Trophoblast cell (in vitro differentiated cells and primary cell): ENCODE data around the gene FRMD5.
"Not testable (repeated sequence)": the region's sequence is repeated elsewhere in the genome, so short reads cannot be mapped to it uniquely, and the experiment has no call there.

Experiments used
- DNase-seq, 2 donors: peaks; one replicate each; pipeline ENCODE4 v3.0.0-alpha.2; 2016
- H2AFZ ChIP-seq: 2 replicates; pipeline ENCODE4 v1.6.1; 2013; ENCODE audit warnings: low read length, moderate library complexity, mild to moderate bottlenecking; ENCODE audit not compliant: insufficient read depth, poor library complexity
- H2AK5ac ChIP-seq: 2 replicates; pipeline ENCODE4 v1.6.1; 2013; ENCODE audit warnings: mild to moderate bottlenecking, low read length
- H2BK120ac ChIP-seq: 2 replicates; pipeline ENCODE4 v1.6.1; 2013; ENCODE audit warnings: low read length, mild to moderate bottlenecking, moderate library complexity; ENCODE audit not compliant: insufficient read depth, poor library complexity
- H2BK12ac ChIP-seq: 2 replicates; pipeline ENCODE4 v1.6.1; 2013; ENCODE audit warnings: mild to moderate bottlenecking, low read length, moderate library complexity
- H2BK5ac ChIP-seq: 2 replicates; pipeline ENCODE4 v1.6.1; 2013; ENCODE audit warnings: low read length, low read depth, moderate library complexity, mild to moderate bottlenecking; ENCODE audit not compliant: poor library complexity
- H3K14ac ChIP-seq: 2 replicates; pipeline ENCODE4 v1.6.1; 2013; ENCODE audit warnings: mild to moderate bottlenecking, low read length
- H3K18ac ChIP-seq: 2 replicates; pipeline ENCODE4 v1.6.1; 2013; ENCODE audit warnings: mild to moderate bottlenecking, low read length
- H3K23ac ChIP-seq: 2 replicates; pipeline ENCODE4 v1.6.1; 2013; ENCODE audit warnings: low read length
- H3K27ac ChIP-seq: 2 replicates; pipeline ENCODE4 v1.5.1; 2013; ENCODE audit warnings: low read depth, mild to moderate bottlenecking, inconsistent platforms, low read length, moderate library complexity
- H3K27me3 ChIP-seq: 2 replicates; pipeline ENCODE4 v1.6.1; 2013; ENCODE audit warnings: inconsistent platforms, mild to moderate bottlenecking, low read length, moderate library complexity; ENCODE audit not compliant: insufficient read depth
- H3K36me3 ChIP-seq, 2 experiments: 1 replicate in 1 of 2; 2 replicates in 1 of 2; pipeline ENCODE4 v1.6.1; 2013; ENCODE audit warnings: low read length in 2 of 2, mild to moderate bottlenecking in 2 of 2, moderate library complexity in 1 of 2; ENCODE audit not compliant: insufficient read depth in 2 of 2, control insufficient read depth in 1 of 2
- H3K4ac ChIP-seq: 2 replicates; pipeline ENCODE4 v1.6.1; 2013; ENCODE audit warnings: low read depth, mild to moderate bottlenecking, low read length, moderate library complexity
- H3K4me1 ChIP-seq, 2 experiments: 1 replicate in 1 of 2; 2 replicates in 1 of 2; pipeline ENCODE4 v1.6.1; 2013; ENCODE audit warnings: low read length in 2 of 2, mild to moderate bottlenecking in 2 of 2, moderate library complexity in 1 of 2; ENCODE audit not compliant: insufficient read depth in 2 of 2, control insufficient read depth in 1 of 2
- H3K4me2 ChIP-seq: 2 replicates; pipeline ENCODE4 v1.6.1; 2013; ENCODE audit warnings: inconsistent platforms, mild to moderate bottlenecking, low read length, moderate library complexity
- H3K4me3 ChIP-seq: 2 replicates; pipeline ENCODE4 v1.5.1; 2013; ENCODE audit warnings: mild to moderate bottlenecking, low read depth, low read length, inconsistent platforms
- H3K79me1 ChIP-seq: one replicate; pipeline ENCODE4 v1.6.1; 2013; ENCODE audit warnings: low read length
- H3K79me2 ChIP-seq: 2 replicates; pipeline ENCODE4 v1.6.1; 2013; ENCODE audit warnings: low read length, mild to moderate bottlenecking; ENCODE audit not compliant: control insufficient read depth, insufficient read depth, poor library complexity
- H3K9ac ChIP-seq: 2 replicates; pipeline ENCODE4 v1.6.1; 2013; ENCODE audit warnings: mild to moderate bottlenecking, low read length
- H3K9me3 ChIP-seq: 2 replicates; pipeline ENCODE4 v1.6.1; 2013; ENCODE audit warnings: low read depth, mild to moderate bottlenecking, control low read depth, inconsistent platforms, low read length; ENCODE audit not compliant: insufficient read depth
- H4K12ac ChIP-seq: 2 replicates; pipeline ENCODE4 v1.6.1; 2013; ENCODE audit warnings: low read depth, mild to moderate bottlenecking, low read length, moderate library complexity
- H4K8ac ChIP-seq: 2 replicates; pipeline ENCODE4 v1.6.1; 2013; ENCODE audit warnings: low read depth, mild to moderate bottlenecking, low read length, moderate library complexity
- H4K91ac ChIP-seq: one replicate; pipeline ENCODE4 v1.6.1; 2013; ENCODE audit warnings: low read depth, mild to moderate bottlenecking, low read length, moderate library complexity
- WGBS: extraction: QIAGEN DNeasy Blood & Tissue Kit; methylation state at CpG from one replicate; pipeline ENCODE4 v1.1.7; 2013; ENCODE audit warnings: missing lambda C conversion rate; ENCODE audit not compliant: insufficient read length, insufficient coverage; ENCODE audit errors: extremely low coverage; 5-methylcytosine and 5-hydroxymethylcytosine counted together

The FRMD5 gene

GRCh38 chr15:43868406-43868805 lies 326.7 kb downstream of the FRMD5 start:
- no peak overlapping the region for H2BK5ac ChIP-seq
- H2AK5ac ChIP-seq, result no peak overlapping the region
- WGBS, result no CpG with 5 or more reads among the region's 2 CpGs

DNA sequence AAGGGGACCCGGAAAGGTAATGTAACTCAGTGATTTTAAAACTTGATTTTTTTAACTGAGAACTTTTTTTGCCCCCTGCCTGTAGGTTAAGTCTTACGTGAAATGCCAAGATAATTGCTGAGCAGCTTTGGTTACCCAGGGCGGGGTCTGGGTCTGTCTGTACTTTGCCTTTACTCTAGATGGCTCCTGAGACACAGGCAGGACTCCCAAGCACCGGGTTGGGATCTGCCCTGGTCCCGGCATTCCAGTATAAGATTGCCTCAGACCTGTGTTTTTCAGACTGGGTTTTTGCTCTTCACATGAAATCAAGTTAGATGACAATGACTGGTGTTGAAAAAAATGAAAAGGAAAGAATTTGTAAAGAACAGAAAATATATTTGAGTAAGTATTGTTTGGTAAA lies 328.0 kb downstream of the FRMD5 start:
- no peak overlapping the region for H4K91ac ChIP-seq
- WGBS, result no CpG with 5 or more reads among the region's 5 CpGs
- DNase-seq, result no peak
- H3K36me3 ChIP-seq, result peaks cover 4 to 6% of the 10 kb centered on the region in 2 experiments
- H4K8ac ChIP-seq, result no peak overlapping the region
- H3K4me2 ChIP-seq, result no peak overlapping the region
- H2AFZ ChIP-seq, result no peak overlapping the region
- no peak overlapping the region for H4K12ac ChIP-seq
- H3K9me3 ChIP-seq, result no peaks in the 10 kb centered on the region
- no peak overlapping the region for H3K4ac ChIP-seq
- no peak overlapping the region for H3K9ac ChIP-seq
- H2BK12ac ChIP-seq, result no peak overlapping the region
- H2BK5ac ChIP-seq, result no peak overlapping the region
- H3K4me1 ChIP-seq, result no peaks in the 10 kb centered on the region
- H3K14ac ChIP-seq, result no peak overlapping the region
- no peaks in the 10 kb centered on the region for H3K79me1 ChIP-seq
- H3K23ac ChIP-seq, result no peak overlapping the region
- H3K18ac ChIP-seq, result no peak overlapping the region
- no peaks in the 10 kb centered on the region for H3K79me2 ChIP-seq
- no peaks in the 10 kb centered on the region for H3K27me3 ChIP-seq
- H3K4me3 ChIP-seq, result no peak overlapping the region
- H2AK5ac ChIP-seq, result no peak overlapping the region
- no peak overlapping the region for H2BK120ac ChIP-seq
- H3K27ac ChIP-seq, result no peak overlapping the region

More at GRCh38 chr15:43868406-43868805, 326.7 kb downstream of the FRMD5 start:
- no peaks in the 10 kb centered on the region for H3K27me3 ChIP-seq
- H2AFZ ChIP-seq, result no peak overlapping the region
- H2BK12ac ChIP-seq, result no peak overlapping the region
- no peak overlapping the region for H3K14ac ChIP-seq
- H4K12ac ChIP-seq, result no peak overlapping the region
- no peak overlapping the region for H3K27ac ChIP-seq
- no peaks in the 10 kb centered on the region for H3K79me2 ChIP-seq
- H3K9ac ChIP-seq, result no peak overlapping the region
- no peaks in the 10 kb centered on the region for H3K79me1 ChIP-seq
- no peak overlapping the region for H3K4me2 ChIP-seq
- H3K18ac ChIP-seq, result no peak overlapping the region
- no peak overlapping the region for H3K4me3 ChIP-seq
- H3K36me3 ChIP-seq, result peaks cover 0 to 2% of the 10 kb centered on the region in 2 experiments
- H4K91ac ChIP-seq, result no peak overlapping the region
- no peak overlapping the region for H3K23ac ChIP-seq
- DNase-seq, result no peak
- no peak overlapping the region for H2BK120ac ChIP-seq
- no peaks in the 10 kb centered on the region for H3K4me1 ChIP-seq
- H3K9me3 ChIP-seq, result no peaks in the 10 kb centered on the region
- H4K8ac ChIP-seq, result no peak overlapping the region
- no peak overlapping the region for H3K4ac ChIP-seq

DNA sequence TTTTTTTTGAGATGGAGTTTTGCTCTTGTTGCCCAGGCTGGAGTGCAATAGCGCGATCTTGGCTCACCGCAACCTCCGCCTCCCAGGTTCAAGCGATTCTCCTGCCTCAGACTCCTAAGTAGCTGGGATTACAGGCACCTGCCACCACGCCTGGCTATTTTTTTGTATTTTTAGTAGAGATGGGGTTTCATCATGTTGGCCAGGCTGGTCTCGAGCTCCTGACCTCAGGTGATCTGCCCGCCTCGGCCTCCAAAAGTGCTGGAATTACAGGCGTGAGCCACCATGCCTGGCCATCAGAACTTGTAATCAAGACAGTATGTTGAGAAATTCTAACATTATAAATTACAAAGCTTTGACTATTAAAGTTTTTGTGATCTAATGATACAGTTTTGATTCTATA lies 328.4 kb downstream of the FRMD5 start:
- H3K18ac ChIP-seq, H3K4ac ChIP-seq, H3K4me3 ChIP-seq, H4K12ac ChIP-seq, H2BK120ac ChIP-seq, H3K4me1 ChIP-seq, H3K79me2 ChIP-seq, H3K9me3 ChIP-seq, H3K14ac ChIP-seq, H3K4me2 ChIP-seq, H3K27me3 ChIP-seq, H2AK5ac ChIP-seq, H2BK5ac ChIP-seq, H3K79me1 ChIP-seq, H3K9ac ChIP-seq, DNase-seq, H2AFZ ChIP-seq, H4K91ac ChIP-seq, H4K8ac ChIP-seq, H3K36me3 ChIP-seq, H3K23ac ChIP-seq, H2BK12ac ChIP-seq, H3K27ac ChIP-seq: not testable (repeated sequence)
- no CpG with 5 or more reads among the region's 10 CpGs for WGBS

GRCh38 chr15:43859546-43859945 lies 335.5 kb downstream of the FRMD5 start:
- Histone ChIP-seq H2AK5ac (no peak overlapping the region), H3K9ac (no peak overlapping the region), H3K23ac (no peak overlapping the region), H3K4me2 (no peak overlapping the region), H3K4me3 (no peak overlapping the region), H4K8ac (no peak overlapping the region), H3K27ac (no peak overlapping the region), H3K27me3 (no peaks in the 10 kb centered on the region), H4K91ac (no peak overlapping the region), H3K36me3 (peaks cover 8 to 10% of the 10 kb centered on the region in 2 experiments), H2AFZ (no peak overlapping the region), H2BK5ac (no peak overlapping the region), H3K4ac (no peak overlapping the region), H3K9me3 (no peaks in the 10 kb centered on the region), H3K79me2 (no peaks in the 10 kb centered on the region), H3K79me1 (no peaks in the 10 kb centered on the region), H3K18ac (no peak overlapping the region), H3K4me1 (no peaks in the 10 kb centered on the region), H2BK120ac (no peak overlapping the region), H3K14ac (no peak overlapping the region), H2BK12ac (no peak overlapping the region), H4K12ac (no peak overlapping the region)
- no peak for DNase-seq
- WGBS, result no CpG with 5 or more reads among the region's 4 CpGs
